Lower lobe of right lung (tissue), 2 donors: ENCODE results near the gene PALLD. TPM values are rescaled to one million over a fixed set of nuclear protein-coding genes. Genes with fewer than 3 reads are reported as not detected.
A peak's percentile ranks its signal among the peaks of the same experiment; 100 is the strongest.

Source experiments
- ATAC-seq, 2 donors: fragments of 200-7000 bp; cut with Tn5 transposase; one replicate each; pipeline ENCODE4 v1.9.1; 2020 to 2022; ENCODE audit warnings: mild to moderate bottlenecking in 2 of 2, moderate library complexity in 2 of 2
- DNase-seq: peaks from one replicate; pipeline ENCODE4 v3.0.0-alpha.2; 2020
- H3K27ac ChIP-seq: fragments of 200-600 bp; one replicate; pipeline ENCODE4 v1.8.0; 2022
- H3K27me3 ChIP-seq: fragments of 200-600 bp; one replicate; pipeline ENCODE4 v1.8.0; 2022; ENCODE audit warnings: low read depth
- H3K36me3 ChIP-seq: fragments of 200-600 bp; one replicate; pipeline ENCODE4 v1.8.0; 2022; ENCODE audit warnings: mild to moderate bottlenecking
- H3K4me1 ChIP-seq: fragments of 200-600 bp; one replicate; pipeline ENCODE4 v1.8.0; 2022
- H3K4me3 ChIP-seq: fragments of 200-600 bp; one replicate; pipeline ENCODE4 v1.8.0; 2022; ENCODE audit warnings: mild to moderate bottlenecking
- H3K9me3 ChIP-seq: fragments of 200-600 bp; one replicate; pipeline ENCODE4 v1.8.0; 2022
- intact Hi-C: fragments of 100-400 bp; cut with DNase I; formaldehyde crosslinking; loops from one replicate; pipeline ENCODE4 v1.11.0; 2022
- total RNA-seq: library from RNA; stranded (reverse); fragmentation: NEBNext Ultra II Directional; extraction: Animal tissue kit (Norgen Biotek cat#: 25700); gene quantifications from one replicate; pipeline ENCODE4 v1.2.1, GENCODE V29; 2021
- TF ChIP-seq, protein P1 (sequence below): fragments of 200-600 bp; IDR thresholded peaks from one replicate; pipeline ENCODE4 v1.8.0; 2022; ENCODE audit warnings: antibody characterized with exemption, mild to moderate bottlenecking
- donor health status: DM: no; HTN: yes; CAD: no; lungs with severe emphysema.

The PALLD gene
- total RNA-seq, 1 donor from 2014 or later, result 91.9 TPM

GRCh38 chr4:168604496-168605373, 107.9 kb downstream of the PALLD start:
- Histone ChIP-seq H3K27ac (no peak overlapping the region), H3K4me3 (no peak overlapping the region), H3K4me1 (no peaks in the 10 kb centered on the region), H3K27me3 (no peaks in the 10 kb centered on the region), H3K9me3 (no peaks in the 10 kb centered on the region), H3K36me3 (no peaks in the 10 kb centered on the region)
- DNase-seq, result no peak
- ATAC-seq, result peak; percentile 74 to 85
- intact Hi-C loops, result no loop called here
- TF ChIP-seq, protein P1, sequence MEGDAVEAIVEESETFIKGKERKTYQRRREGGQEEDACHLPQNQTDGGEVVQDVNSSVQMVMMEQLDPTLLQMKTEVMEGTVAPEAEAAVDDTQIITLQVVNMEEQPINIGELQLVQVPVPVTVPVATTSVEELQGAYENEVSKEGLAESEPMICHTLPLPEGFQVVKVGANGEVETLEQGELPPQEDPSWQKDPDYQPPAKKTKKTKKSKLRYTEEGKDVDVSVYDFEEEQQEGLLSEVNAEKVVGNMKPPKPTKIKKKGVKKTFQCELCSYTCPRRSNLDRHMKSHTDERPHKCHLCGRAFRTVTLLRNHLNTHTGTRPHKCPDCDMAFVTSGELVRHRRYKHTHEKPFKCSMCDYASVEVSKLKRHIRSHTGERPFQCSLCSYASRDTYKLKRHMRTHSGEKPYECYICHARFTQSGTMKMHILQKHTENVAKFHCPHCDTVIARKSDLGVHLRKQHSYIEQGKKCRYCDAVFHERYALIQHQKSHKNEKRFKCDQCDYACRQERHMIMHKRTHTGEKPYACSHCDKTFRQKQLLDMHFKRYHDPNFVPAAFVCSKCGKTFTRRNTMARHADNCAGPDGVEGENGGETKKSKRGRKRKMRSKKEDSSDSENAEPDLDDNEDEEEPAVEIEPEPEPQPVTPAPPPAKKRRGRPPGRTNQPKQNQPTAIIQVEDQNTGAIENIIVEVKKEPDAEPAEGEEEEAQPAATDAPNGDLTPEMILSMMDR, result no peak

- TF ChIP-seq, protein P1, result no peak
- intact Hi-C loops, result no loop called here
Observed at GRCh38 chr4:168605411-168605810, 108.6 kb downstream of the PALLD start.

GRCh38 chr4:168607215-168607614, 110.4 kb downstream of the PALLD start:
- no peaks in the 10 kb centered on the region for H3K9me3 ChIP-seq
- no peak overlapping the region for H3K4me3 ChIP-seq
- TF ChIP-seq, protein P1, result no peak
- H3K27ac ChIP-seq, result no peak overlapping the region
- H3K36me3 ChIP-seq, result no peaks in the 10 kb centered on the region
- DNase-seq (no peak), ATAC-seq (no peak)
- H3K27me3 ChIP-seq, result no peaks in the 10 kb centered on the region
- H3K4me1 ChIP-seq, result no peaks in the 10 kb centered on the region
- intact Hi-C loops, result no loop called here

More at GRCh38 chr4:168605411-168605810, 108.6 kb downstream of the PALLD start:
- ATAC-seq (peak in 1 of 2 donors; percentile 50), DNase-seq (no peak)
- H3K4me3 ChIP-seq, result no peak overlapping the region
- no peaks in the 10 kb centered on the region for H3K36me3 ChIP-seq
- H3K9me3 ChIP-seq, result no peaks in the 10 kb centered on the region
- H3K27me3 ChIP-seq, result no peaks in the 10 kb centered on the region
- H3K4me1 ChIP-seq, result no peaks in the 10 kb centered on the region
- H3K27ac ChIP-seq, result no peak overlapping the region

- H3K27me3 ChIP-seq, result no peaks in the 10 kb centered on the region
- ATAC-seq, result no peak
- intact Hi-C loops, result no loop called here
Observed at GRCh38 chr4:168608771-168609170, 111.9 kb downstream of the PALLD start.

GRCh38 chr4:168609369-168609768, 112.5 kb downstream of the PALLD start:
- no peak for DNase-seq
- no peaks in the 10 kb centered on the region for H3K36me3 ChIP-seq
- H3K4me3 ChIP-seq, result no peak overlapping the region
- no peaks in the 10 kb centered on the region for H3K9me3 ChIP-seq
- intact Hi-C loops, result no loop called here
- no peak overlapping the region for H3K27ac ChIP-seq
- no peak for ATAC-seq
- no peaks in the 10 kb centered on the region for H3K27me3 ChIP-seq
- no peaks in the 10 kb centered on the region for H3K4me1 ChIP-seq
- TF ChIP-seq, protein P1, result no peak

More at GRCh38 chr4:168608771-168609170, 111.9 kb downstream of the PALLD start:
- no peak overlapping the region for H3K27ac ChIP-seq
- H3K9me3 ChIP-seq, result no peaks in the 10 kb centered on the region
- H3K4me3 ChIP-seq, result no peak overlapping the region
- no peaks in the 10 kb centered on the region for H3K4me1 ChIP-seq
- TF ChIP-seq, protein P1, result no peak
- no peaks in the 10 kb centered on the region for H3K36me3 ChIP-seq
- DNase-seq, result no peak
